Small intestine (tissue), 7 donors: Measurements from ENCODE around the gene DYNLRB1. TPM values are rescaled to one million over a fixed set of nuclear protein-coding genes. Genes with fewer than 3 reads are reported as not detected.

ENCODE experiments used
- DNase-seq, 2 donors: peaks; one replicate each; pipeline versions ENCODE4 v3.0.0 to v3.0.0-alpha.2; 2013
- FAIRE-seq: peaks from 2 replicates; lab custom pipeline; 2012; peaks lifted over from hg19 to GRCh38; lab: Jason Lieb, UNC
- H3K27ac ChIP-seq, 3 donors: one replicate each; pipeline ENCODE4 v1.5.1; 2013; ENCODE audit warnings: low read length in 2 of 3, mild to moderate bottlenecking in 2 of 3, control low read depth in 1 of 3, inconsistent platforms in 1 of 3, low read depth in 1 of 3, moderate library complexity in 1 of 3
- H3K27me3 ChIP-seq, 3 donors: one replicate each; pipeline ENCODE4 v1.6.1; 2013; ENCODE audit warnings: low read length in 3 of 3, inconsistent platforms in 1 of 3; ENCODE audit not compliant: control insufficient read depth in 3 of 3, insufficient read depth in 3 of 3
- H3K36me3 ChIP-seq, 3 donors: one replicate each; pipeline ENCODE4 v1.6.1; 2013; ENCODE audit warnings: low read length in 3 of 3, inconsistent platforms in 1 of 3, low read depth in 1 of 3, mild to moderate bottlenecking in 1 of 3, moderate library complexity in 1 of 3; ENCODE audit not compliant: control insufficient read depth in 3 of 3, insufficient read depth in 2 of 3
- H3K4me1 ChIP-seq, 3 donors: one replicate each; pipeline ENCODE4 v1.6.1; 2013; ENCODE audit warnings: low read length in 2 of 3, inconsistent platforms in 1 of 3, low read depth in 1 of 3, mild to moderate bottlenecking in 1 of 3, moderate library complexity in 1 of 3; ENCODE audit not compliant: control insufficient read depth in 3 of 3, insufficient read depth in 2 of 3
- H3K4me3 ChIP-seq, 3 donors: one replicate each; pipeline ENCODE4 v1.5.1; 2013; ENCODE audit warnings: low read length in 3 of 3, control low read depth in 1 of 3, inconsistent platforms in 1 of 3, low read depth in 1 of 3, mild to moderate bottlenecking in 1 of 3, moderate library complexity in 1 of 3
- H3K9me3 ChIP-seq, 2 donors: one replicate each; pipeline ENCODE4 v1.6.1; 2013; ENCODE audit warnings: low read depth in 1 of 2, low read length in 1 of 2; ENCODE audit not compliant: control insufficient read depth in 2 of 2, insufficient read depth in 1 of 2
- WGBS, 3 donors: extraction: QIAGEN DNeasy Blood & Tissue Kit; methylation state at CpG; one replicate each; pipeline ENCODE4 v1.1.7; 2013; 5-methylcytosine and 5-hydroxymethylcytosine counted together
- polyA plus RNA-seq, 4 donors: library from polyadenylated mRNA; stranded (reverse) in 3 of 4; unstranded in 1 of 4; fragments of 200-250 nt in 3 of 4; fragments of 120-200 nt in 1 of 4; gene quantifications; one replicate each; pipeline versions ENCODE4 v1.2.1 to v1.2.3, GENCODE V29; 2013
- donor health status: healthy with polysubstance abuse.
- donor health status: control.
- donor health status: control.
- donor health status: Bipolar disorder and iron deficiency.
- donor health status: healthy.

The DYNLRB1 gene
- polyA plus RNA-seq, 4 donors: 147 to 306 (median 213) TPM

GRCh38 chr20:34532320-34532719 lies 16.1 kb downstream of the DYNLRB1 start:
- H3K27me3 ChIP-seq: no peaks in the 10 kb centered on the region
- H3K27ac ChIP-seq: no peak overlapping the region
- no peak for DNase-seq
- peaks cover 11 to 95% (median 20%) of the 10 kb centered on the region in 3 donors for H3K36me3 ChIP-seq
- peaks cover 0 to 3% (median 0%) of the 10 kb centered on the region in 3 donors for H3K4me1 ChIP-seq
- 91 to 92% (median 92%) methylated on average over 8 of the region's 8 CpGs for WGBS, 3 donors
- no peaks in the 10 kb centered on the region for H3K9me3 ChIP-seq
- FAIRE-seq: no peak
- H3K4me3 ChIP-seq: no peak overlapping the region

- Histone ChIP-seq H3K4me3 (no peak overlapping the region), H3K4me1 (peaks cover 0 to 3% (median 0%) of the 10 kb centered on the region in 3 donors), H3K27me3 (no peaks in the 10 kb centered on the region), H3K36me3 (peaks cover 9 to 95% (median 18%) of the 10 kb centered on the region in 3 donors), H3K27ac (no peak overlapping the region), H3K9me3 (no peaks in the 10 kb centered on the region)
- FAIRE-seq (no peak), DNase-seq (no peak)
- 90 to 97% (median 93%) methylated on average over 7 of the region's 7 CpGs for WGBS, 3 donors
Measured at GRCh38 chr20:34532756-34533155, 16.5 kb downstream of the DYNLRB1 start.

GRCh38 chr20:34534391-34535165 lies 18.4 kb downstream of the DYNLRB1 start:
- Histone ChIP-seq H3K27ac (no peak overlapping the region), H3K4me3 (no peak overlapping the region), H3K36me3 (peaks cover 11 to 95% (median 18%) of the 10 kb centered on the region in 3 donors), H3K27me3 (no peaks in the 10 kb centered on the region), H3K9me3 (no peaks in the 10 kb centered on the region), H3K4me1 (peaks cover 0 to 3% (median 0%) of the 10 kb centered on the region in 3 donors)
- 91 to 95% (median 92%) methylated on average over 14 to 15 of the region's 15 CpGs for WGBS, 3 donors
- FAIRE-seq (no peak), DNase-seq (no peak)

GRCh38 chr20:34535301-34535840 lies 19.1 kb downstream of the DYNLRB1 start:
- H3K36me3 ChIP-seq: peaks cover 13 to 94% (median 15%) of the 10 kb centered on the region in 3 donors
- H3K4me1 ChIP-seq: peaks cover 0 to 3% (median 0%) of the 10 kb centered on the region in 3 donors
- H3K4me3 ChIP-seq: no peak overlapping the region
- FAIRE-seq (no peak), DNase-seq (no peak)
- no peaks in the 10 kb centered on the region for H3K9me3 ChIP-seq
- H3K27me3 ChIP-seq: no peaks in the 10 kb centered on the region
- no peak overlapping the region for H3K27ac ChIP-seq
- WGBS, 3 donors: 94 to 96% (median 95%) methylated on average over 15 of the region's 15 CpGs

GRCh38 chr20:34535857-34536256 lies 19.6 kb downstream of the DYNLRB1 start:
- no peak overlapping the region for H3K27ac ChIP-seq
- WGBS, 3 donors: 94 to 96% (median 94%) methylated on average over 2 of the region's 2 CpGs
- no peak for FAIRE-seq
- H3K27me3 ChIP-seq: no peaks in the 10 kb centered on the region
- DNase-seq: no peak
- H3K36me3 ChIP-seq: peaks cover 15 to 94% (median 16%) of the 10 kb centered on the region in 3 donors
- no peak overlapping the region for H3K4me3 ChIP-seq
- H3K4me1 ChIP-seq: peaks cover 0 to under 1% (median 0%) of the 10 kb centered on the region in 3 donors
- no peaks in the 10 kb centered on the region for H3K9me3 ChIP-seq

GRCh38 chr20:34536798-34537394 lies 20.7 kb downstream of the DYNLRB1 start:
- Histone ChIP-seq H3K27ac (no peak overlapping the region), H3K4me3 (no peak overlapping the region), H3K27me3 (no peaks in the 10 kb centered on the region), H3K4me1 (no peaks in the 10 kb centered on the region), H3K9me3 (no peaks in the 10 kb centered on the region), H3K36me3 (peaks cover 17 to 95% (median 21%) of the 10 kb centered on the region in 3 donors)
- FAIRE-seq (no peak), DNase-seq (peak in 1 of 2 donors; percentile 53)
- WGBS, 3 donors: 72 to 85% (median 83%) methylated on average over 10 of the region's 10 CpGs

GRCh38 chr20:34537651-34538050 lies 21.4 kb downstream of the DYNLRB1 start:
- no peak for FAIRE-seq

GRCh38 chr20:34538671-34539123 lies 22.5 kb downstream of the DYNLRB1 start:
- no peak for FAIRE-seq
- no peaks in the 10 kb centered on the region for H3K9me3 ChIP-seq
- 25 to 48% (median 42%) methylated on average over 5 of the region's 5 CpGs for WGBS, 3 donors

More at GRCh38 chr20:34537651-34538050, 21.4 kb downstream of the DYNLRB1 start:
- Histone ChIP-seq H3K9me3 (no peaks in the 10 kb centered on the region), H3K27ac (no peak overlapping the region), H3K36me3 (peaks cover 14 to 95% (median 23%) of the 10 kb centered on the region in 3 donors), H3K27me3 (no peaks in the 10 kb centered on the region), H3K4me3 (no peak overlapping the region), H3K4me1 (no peaks in the 10 kb centered on the region)
- WGBS, 3 donors: 74 to 89% (median 82%) methylated on average over 7 to 8 of the region's 8 CpGs
- DNase-seq: no peak

More at GRCh38 chr20:34538671-34539123, 22.5 kb downstream of the DYNLRB1 start:
- peak; percentile 45 to 61 for DNase-seq
- no peak overlapping the region for H3K4me3 ChIP-seq
- no peak overlapping the region for H3K27ac ChIP-seq
- H3K4me1 ChIP-seq: no peaks in the 10 kb centered on the region
- no peaks in the 10 kb centered on the region for H3K27me3 ChIP-seq
- peaks cover 14 to 84% (median 19%) of the 10 kb centered on the region in 3 donors for H3K36me3 ChIP-seq
